SH-SY5Y (cell line): ENCODE results near the gene RBM12.

Source experiments
- GATA2 ChIP-seq: IDR thresholded peaks from 2 replicates; pipeline ENCODE4 v1.6.1; 2011; ENCODE audit warnings: mild to moderate bottlenecking, low read depth, low read length
- GATA3 ChIP-seq: IDR thresholded peaks from 2 replicates; pipeline ENCODE4 v1.6.1; 2011; ENCODE audit warnings: low read depth, mild to moderate bottlenecking, low read length, moderate library complexity

DNA sequence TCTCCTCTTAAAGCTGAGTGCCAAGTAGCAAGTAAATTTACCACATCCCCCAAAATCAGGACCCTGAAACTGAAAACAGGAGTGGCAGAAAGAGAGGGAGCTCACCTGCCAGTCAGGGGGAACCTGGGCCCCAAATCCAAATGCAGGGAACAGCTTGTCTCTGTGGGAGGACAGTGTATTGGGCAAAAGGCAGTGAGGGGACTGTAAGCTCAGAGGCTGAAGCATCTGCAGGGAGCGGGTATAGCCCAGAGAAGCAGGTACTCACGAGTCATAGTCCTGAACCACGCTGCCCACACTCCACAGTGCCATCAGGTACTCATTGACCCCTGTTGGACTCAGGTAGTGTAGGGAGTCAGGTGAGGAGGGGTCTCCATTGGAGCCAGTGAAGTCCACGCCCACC is 34.1 kb downstream of the RBM12 start:
- TF ChIP-seq GATA2 (no peak), GATA3 (no peak)
